Measurements from ENCODE around the gene C1QL1.
A peak's percentile ranks its signal among the peaks of the same experiment; 100 is the strongest.

The C1QL1 gene

GRCh38 chr17:44968225-44969143 lies at the start of gene C1QL1:
Gene C1QL1, minus strand, starts transcription at chr17:44968303. Its CDS starts 255 bp downstream, at chr17:44968048.
- DNase-seq (ENCODE audit: low spot score): peak; percentile 87

DNA sequence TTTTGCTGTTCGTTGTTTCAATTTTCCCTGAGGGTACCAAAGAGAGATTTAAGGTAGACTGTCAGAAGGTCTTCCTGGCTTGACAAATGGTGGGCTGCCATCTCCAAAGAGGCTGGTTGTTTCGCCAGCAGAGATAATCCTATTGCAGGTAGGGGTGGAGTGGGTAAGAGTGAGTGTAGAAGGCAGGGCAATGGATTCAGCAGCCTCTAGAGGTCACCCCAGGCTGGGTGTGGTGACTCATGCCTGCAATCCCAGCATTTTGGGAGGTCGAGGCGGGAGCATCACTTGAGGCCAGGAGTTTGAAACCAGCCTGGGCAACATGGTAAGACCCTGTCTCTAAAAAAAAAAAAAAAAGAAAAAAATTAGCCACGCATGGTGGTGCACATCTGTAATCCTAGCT lies 48.7 kb upstream of the C1QL1 start:
- DNase-seq (ENCODE audit: low spot score): no peak

DNA sequence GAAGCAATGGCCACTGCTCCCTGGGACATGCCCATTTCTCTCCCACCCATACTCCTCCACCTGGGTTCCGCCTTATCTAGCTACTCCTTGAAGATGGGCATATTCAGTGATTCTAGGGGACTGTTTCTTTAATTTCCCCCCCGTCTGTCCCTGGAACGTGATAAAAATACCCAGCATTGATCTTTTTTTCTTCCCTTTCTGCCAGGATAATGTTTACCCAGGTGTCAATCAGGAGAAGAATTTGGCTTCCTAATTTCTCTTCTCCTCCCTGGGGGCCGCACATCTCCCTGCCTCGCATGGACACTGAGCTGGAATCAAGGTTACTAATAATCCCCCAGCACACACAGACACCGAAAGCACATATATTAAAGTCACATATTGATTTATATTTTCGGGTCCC lies 48.1 kb upstream of the C1QL1 start:
- DNase-seq (ENCODE audit: low spot score): no peak

DNA sequence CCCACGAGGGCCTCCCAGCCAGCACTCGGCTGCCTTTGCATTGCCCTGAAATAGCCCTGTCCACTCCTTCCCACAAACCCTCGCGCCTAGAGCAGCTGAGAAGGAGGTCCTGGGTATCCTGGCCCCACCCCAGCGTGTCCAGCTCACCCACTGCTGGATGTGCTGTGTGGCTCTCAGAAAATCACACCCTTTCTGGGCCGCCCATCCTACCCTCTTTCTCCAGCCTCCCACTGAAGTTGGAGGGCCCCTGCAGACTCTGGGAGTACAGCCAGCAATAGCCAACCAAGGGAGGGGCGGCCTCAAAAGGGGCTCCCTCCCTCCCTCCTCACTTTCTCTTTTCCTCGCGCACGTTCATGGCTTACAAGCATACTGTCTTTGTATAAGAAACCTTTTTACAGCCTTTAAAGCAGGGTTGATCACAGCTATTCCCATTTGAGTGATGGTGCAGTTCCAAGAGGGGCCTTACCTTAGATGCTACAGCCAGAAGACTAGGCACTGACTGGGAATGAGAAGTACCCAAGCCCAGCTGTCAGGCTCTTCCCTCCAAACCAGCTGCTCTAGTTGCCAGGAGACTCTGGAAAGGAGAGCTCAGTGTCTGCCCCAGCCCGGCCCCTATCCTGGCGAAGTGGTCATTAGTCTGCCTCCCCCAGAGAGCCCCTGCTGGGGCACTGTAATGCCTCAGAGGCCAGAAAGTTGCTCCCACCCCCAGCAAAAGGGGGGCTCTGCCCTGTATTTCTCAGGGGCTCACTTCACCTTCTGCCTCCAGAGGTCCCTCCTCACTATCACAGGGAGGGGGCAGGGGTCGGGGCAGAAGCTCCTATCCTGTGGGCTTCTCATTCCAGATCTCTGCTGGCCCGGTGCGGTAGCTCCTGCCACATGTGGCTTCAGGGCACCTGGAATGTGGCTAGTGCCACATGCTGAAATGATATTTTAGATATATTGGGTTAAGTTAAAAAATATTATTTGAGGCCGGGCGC lies 45.2 kb upstream of the C1QL1 start:
- no peak for DNase-seq (ENCODE audit: low spot score)

GRCh38 chr17:45011767-45012166 lies 43.7 kb upstream of the C1QL1 start:
- DNase-seq (ENCODE audit: low spot score): no peak

DNA sequence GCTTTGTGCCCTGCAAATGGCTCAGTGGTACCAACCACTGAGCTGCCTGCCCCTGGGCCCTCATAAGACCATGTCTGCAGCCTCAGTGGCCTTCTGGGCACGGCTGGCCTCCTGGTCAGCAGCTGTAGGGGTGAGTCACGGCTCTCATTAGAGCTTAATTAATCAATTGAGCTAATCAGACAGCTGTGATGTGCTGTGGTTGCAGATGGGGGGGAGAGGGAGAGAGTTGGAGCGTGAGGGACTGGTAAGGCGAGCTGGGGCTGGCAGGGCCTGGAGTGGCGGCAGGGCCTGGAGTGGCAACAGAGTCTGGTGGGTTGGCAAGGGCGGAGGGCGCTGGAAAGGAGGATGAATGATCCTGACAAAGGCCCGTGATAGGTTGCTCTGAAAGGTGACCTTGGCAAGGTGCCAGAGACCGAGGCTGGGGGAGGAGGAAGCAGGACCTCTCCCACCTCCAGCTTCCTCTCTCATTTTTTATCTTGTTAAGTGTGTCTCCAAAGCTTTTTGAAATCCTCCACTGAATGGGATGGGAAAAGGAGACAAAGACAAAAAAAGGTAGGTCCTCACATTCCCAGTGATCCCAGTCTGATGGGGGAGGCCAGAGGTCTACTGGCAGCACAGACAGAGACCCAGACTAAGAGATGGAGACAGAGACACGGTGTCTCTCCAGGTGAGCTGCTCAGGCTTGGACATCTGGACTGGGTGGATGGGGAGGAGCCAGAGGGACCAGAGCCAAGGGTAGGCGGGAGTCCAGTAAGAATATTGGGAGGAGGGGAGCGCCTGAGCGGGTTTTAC lies 41.8 kb upstream of the C1QL1 start:
- DNase-seq (ENCODE audit: low spot score): no peak

DNA sequence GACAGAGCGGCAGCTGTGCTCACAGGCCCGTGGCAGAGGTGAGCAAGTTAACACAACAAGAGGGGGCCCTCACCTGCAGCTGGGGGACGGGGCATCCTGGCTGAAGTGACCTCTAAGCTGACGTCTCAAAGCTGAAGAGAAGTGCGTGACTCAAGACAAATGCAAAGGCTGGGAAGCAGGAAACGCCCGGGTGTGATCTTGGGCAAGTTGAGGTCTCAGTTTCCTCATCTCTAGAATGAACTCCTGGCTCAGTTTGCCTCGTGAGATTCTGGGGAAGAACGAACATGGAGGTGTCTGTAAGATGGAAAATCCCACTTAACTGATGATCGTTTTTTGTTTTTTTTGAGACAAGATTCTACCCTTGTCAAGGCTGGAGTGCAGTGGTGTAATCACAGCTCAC lies 40.1 kb upstream of the C1QL1 start:
- no peak for DNase-seq (ENCODE audit: low spot score)

DNA sequence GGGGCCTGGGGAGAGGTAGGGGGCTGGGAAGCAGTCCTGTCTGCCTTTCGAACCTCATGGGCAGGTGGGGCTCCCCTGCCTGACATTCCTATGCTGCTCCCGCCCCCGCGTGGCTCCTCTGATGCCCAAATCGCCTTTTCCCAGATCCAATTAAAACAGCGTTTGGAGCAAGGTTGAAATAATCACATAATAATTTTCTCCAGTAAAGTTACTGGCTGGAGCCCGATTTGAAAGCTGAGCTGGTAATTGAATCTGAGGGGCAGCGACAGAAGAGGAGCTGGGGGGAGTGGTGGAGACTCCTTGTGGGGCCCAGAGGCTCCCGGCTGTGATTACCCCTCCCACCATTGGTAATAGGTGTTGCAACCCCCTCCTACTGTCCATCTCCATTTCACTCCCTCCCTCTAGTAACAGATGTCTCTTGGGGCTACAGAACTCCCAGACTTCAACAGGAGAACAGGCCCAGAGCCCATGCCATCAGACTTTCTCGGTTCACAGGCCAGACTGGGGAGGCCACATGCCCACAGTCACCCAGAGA lies 38.9 kb upstream of the C1QL1 start:
- no peak for DNase-seq (ENCODE audit: low spot score)

- DNase-seq (ENCODE audit: low spot score): no peak
These were observed 37.6 kb upstream of the C1QL1 start for GRCh38 chr17:45005700-45006099.

GRCh38 chr17:45004388-45004787 lies 36.3 kb upstream of the C1QL1 start:
- DNase-seq (ENCODE audit: low spot score): no peak

DNA sequence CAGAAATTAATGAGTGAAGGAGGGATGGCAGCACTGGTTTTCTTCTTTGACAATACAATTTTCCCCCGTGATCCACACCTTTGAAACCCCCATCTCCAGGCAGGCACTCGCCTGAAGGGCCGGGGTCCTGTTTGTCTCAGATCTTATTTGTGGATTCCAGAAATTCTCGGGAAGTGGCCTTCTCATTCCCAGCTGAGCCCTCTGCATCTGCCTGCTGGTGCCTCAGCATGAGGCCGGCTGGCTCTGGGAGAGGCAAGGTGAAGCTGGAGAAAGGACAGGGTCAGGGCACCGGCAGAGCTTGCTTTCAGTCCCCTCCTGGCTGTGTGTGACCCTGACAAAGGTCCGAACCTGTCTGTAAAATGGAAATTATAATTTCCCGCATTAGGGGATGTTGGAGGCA lies 35.8 kb upstream of the C1QL1 start:
- DNase-seq (ENCODE audit: low spot score): no peak

GRCh38 chr17:45001310-45001709 lies 33.2 kb upstream of the C1QL1 start:
- no peak for DNase-seq (ENCODE audit: low spot score)

DNA sequence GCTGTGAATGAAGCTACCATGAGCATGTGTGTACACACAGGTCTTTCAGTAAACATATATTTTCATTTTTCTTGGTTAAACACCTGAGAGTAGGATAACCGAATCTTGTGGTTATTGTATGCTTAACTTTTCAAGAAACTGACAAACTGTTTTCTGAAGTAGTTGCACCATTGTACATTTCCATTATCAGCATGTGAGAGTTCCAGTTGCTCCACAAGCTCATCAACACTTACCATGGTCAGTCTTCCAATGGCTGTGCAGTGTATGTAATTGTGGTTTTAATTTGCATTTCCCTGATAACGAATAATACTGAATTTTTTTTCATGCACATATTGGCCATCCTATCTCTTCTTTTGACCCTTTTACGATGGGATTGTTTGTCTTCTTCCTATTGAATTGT lies 31.3 kb upstream of the C1QL1 start:
- DNase-seq (ENCODE audit: low spot score): no peak

DNA sequence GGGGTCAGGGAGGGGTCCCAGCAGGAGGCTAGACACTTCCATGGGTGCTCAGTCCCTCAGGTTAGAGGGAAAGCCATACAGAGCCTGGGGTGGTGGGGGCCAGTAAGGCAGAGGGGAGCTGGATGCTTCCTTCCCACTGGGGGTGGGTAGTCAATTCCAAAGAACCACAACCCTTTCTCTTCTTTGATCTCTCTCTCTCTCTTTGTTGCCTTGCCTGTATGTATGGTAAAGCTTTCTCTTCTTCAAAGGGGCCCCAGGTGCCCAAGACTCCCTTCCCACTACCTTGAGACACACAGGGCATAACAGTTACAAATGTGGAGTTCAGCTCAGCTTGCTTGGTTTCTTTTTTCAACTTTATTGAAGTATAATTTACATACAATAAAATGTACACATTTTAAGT lies 30.5 kb upstream of the C1QL1 start:
- no peak for DNase-seq (ENCODE audit: low spot score)

- DNase-seq (ENCODE audit: low spot score): no peak
These were observed 29.8 kb upstream of the C1QL1 start for GRCh38 chr17:44997733-44998520.

DNA sequence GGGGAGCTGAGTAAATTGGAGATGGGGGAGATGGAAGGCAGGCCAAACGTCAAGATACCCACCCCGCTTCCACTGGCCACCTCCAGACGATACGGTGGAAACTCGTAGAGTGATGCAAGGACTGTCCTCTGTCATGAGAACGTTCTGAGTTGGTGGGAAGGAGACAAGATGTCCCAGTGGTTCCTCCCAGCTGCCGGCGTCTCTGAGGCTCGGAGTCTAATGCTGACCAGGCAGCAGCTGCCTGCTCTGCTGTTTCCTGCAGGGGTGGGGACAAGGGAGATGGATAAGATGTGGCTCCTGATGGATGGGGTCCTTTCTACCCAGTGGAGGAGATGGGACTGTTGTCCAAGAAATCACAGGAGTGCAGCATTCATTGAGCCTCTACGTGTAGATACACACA lies 28.2 kb upstream of the C1QL1 start:
- DNase-seq (ENCODE audit: low spot score): no peak

DNA sequence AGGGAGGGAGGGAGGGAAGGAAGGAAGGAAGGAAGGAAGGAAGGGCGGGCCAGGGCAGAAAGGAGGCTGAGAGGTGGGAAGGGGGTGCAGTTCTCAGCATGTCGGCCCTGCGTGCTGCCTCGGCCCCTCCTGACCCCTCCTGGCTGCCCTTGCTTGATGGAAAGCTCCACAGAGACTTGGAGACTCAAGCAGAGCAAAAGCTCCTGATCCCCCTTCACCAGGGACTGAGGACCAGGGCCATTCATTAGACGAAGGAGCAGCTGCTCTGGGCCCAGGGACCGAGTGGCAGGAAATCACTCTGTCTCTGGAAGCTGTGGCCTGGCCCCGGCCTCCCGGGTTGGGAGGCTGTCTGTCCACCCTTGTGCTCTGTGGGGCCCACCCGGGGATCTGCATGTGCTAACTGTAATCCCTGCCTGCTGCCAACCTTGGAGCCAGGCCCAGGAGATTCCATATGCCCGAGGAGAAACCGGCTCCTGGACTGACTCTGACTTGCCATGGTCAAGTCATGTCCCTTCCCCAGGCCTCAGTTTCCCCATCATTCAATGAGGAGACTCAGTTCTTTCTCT lies 27.4 kb upstream of the C1QL1 start:
- no peak for DNase-seq (ENCODE audit: low spot score)

GRCh38 chr17:44992242-44992939 lies 24.3 kb upstream of the C1QL1 start:
- DNase-seq (ENCODE audit: low spot score): no peak

- no peak for DNase-seq (ENCODE audit: low spot score)
These were observed 22.9 kb upstream of the C1QL1 start for GRCh38 chr17:44990994-44991393.

DNA sequence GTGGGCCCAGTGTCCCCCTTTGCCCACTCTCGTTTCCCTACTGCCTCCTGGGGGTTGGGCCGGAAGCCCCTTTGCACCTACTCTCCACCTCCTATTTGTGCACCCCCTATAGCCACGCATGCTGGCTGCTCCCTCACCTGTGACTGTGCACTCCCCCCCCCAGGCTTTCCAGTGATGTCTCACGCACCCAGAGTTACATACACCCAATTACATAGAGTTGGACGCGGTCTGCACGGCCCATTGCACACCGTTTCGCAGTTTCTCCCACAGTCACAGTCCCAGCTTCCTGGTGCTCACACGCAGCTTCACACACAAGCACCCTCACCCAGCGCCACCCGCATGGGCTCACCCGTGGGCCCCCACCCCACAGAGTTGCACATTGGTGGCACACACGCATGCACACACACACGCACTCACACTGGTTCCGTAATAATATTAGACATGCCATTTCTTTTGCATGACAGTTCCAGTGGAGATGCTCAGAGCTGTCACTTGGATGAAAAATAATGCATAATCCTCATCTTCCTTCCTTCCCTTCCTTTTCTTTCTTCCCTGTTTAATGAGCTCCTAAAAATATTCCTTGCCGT lies 21.5 kb upstream of the C1QL1 start:
- DNase-seq (ENCODE audit: low spot score): no peak

Measured in hematopoietic multipotent progenitor cell treated with erythropoietin and hydrocortisone succinate and interleukin-3 and kit ligand, for 15 days (in vitro differentiated cells).